Hepatic stellate cell (primary cell): Measurements from ENCODE around the gene MT1H.
"Not testable (repeated sequence)": the region's sequence is repeated elsewhere in the genome, so short reads cannot be mapped to it uniquely, and the experiment has no call there.

ENCODE experiments used
- DNase-seq: peaks from one replicate; pipeline ENCODE4 v3.0.0; 2011; ENCODE audit warnings: low spot score

The MT1H gene

DNA sequence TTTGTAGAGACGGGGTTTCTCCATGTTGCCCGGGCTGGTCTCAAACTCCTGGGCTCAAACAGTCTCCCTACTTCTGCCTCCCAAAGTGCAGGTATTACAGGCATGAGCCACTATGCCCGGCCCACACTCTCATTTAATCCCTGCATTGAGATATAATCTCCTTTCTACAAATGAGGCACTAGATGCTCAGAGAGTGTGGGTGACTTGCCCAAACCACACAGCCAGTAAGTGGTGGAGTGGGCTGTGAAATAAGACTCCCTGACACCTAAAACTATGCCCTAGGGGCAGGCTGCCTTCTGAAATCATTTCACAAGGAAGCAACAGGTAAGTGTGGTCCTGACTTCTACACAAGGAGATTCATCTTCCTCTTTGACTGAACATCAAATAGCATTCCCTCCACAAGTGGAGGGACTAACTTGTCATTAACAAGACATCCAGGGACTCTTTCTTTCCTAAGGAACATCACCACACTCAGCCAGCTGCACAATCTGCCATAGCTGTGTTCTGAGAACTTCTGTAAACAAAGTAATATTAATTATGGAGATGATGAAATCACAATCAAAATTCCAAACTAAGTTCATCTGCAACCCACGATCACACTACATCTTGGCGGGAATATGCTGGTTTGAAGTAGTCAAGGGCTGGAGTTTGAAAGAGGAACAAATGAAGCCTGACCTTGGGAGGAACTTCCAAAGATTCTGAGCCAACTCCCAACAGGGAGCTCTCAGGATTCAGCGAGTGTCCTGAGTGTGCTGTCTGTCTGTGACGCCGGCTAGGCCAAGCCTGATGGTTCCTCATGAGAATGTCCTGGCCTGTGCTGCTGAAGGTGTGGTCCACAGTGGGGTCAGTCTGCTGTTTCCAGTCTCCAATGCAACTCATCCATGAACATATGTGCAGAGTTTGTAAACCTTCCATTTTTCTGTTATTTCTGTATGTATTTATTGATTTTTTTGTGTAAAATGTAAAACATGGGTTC is 4.0 kb upstream of the MT1H start:
- DNase-seq: not testable (repeated sequence)

DNA sequence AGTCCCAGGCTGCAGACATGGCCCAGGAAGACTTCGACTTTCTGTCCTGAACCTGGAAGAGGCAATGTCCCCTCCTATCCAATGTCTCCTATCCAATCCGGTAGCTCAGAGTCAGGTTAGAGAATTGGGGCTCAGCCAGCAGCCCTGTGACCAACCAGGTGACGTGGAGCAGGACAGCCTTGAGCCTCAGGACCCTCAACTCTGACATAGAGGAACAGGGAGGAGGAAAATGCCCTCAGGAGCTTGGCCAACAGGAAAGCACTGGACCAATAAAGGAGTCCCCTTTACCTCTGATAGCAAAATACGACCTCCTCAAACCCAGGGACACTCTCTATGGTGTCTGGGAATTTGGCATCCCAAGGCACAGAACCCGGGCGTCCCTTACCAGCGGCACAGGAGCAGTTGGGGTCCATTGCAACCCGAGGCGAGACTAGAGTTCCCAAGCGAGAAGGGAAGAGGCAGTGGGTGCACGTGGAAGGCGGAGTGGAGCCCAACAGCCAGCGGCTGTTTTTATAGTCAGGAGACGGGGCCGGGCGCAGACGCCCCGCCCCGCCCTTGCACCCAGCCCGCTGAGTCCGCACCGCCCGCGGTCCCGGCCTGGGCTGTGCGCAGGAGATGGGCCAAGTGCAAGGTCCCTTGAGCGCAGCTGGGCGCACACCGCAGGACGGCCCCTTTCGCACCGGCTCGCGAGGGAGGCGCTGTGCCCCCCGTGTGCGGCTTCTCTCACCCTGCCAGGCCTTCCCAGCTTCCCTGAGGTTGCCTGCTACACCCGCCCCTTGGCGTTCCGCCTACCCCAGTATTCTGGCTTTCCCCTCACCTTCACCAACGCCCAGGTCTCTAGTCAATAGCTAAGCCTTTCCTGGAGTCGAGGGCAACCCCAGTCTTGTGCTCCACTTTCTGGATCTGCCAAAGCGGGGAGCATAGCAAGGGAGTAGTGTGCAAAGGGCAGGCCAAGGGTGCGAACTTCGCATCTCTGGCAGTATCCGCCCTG is 1.7 kb upstream of the MT1H start, which contains the start of gene MT1G:
TSS of gene MT1G (minus strand) at position 485 of the 991 bp plus-strand sequence. CDS start at position 413, 72 bp downstream.
- DNase-seq: peak; percentile 35

DNA sequence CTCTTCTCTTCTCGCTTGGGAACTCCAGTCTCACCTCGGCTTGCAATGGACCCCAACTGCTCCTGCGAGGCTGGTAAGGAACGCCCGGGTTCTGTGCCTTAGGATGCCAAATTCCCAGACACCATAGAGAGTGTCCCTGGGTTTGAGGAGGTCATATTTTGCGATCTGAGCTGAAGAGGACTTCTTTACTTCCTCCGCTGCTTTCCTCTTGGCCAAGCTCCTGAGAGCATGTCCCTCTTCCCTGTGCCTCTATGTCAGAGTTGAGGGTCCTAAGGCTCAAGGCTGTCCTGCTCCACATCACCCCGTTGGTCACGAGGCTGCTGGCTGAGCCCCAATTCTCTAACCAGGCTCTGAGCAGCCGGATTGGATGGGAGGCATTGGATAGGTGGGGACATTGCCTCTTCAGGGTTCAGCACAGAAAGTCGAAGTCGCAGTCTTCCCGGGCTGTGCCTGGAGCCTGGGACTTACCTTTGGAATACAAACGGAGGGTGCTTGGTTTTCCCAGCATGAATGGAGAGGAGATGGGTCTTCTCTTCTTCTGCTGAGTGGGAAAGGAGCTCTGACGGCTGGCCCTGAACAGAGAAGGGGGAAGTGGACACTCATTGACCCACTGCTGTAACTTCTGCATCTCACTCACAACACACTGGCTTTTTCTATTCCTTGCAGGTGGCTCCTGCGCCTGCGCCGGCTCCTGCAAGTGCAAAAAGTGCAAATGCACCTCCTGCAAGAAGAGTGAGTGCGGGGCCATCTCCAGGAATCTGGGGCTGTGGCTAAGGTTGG is 416 bp downstream of the MT1H start:
- no peak for DNase-seq

DNA sequence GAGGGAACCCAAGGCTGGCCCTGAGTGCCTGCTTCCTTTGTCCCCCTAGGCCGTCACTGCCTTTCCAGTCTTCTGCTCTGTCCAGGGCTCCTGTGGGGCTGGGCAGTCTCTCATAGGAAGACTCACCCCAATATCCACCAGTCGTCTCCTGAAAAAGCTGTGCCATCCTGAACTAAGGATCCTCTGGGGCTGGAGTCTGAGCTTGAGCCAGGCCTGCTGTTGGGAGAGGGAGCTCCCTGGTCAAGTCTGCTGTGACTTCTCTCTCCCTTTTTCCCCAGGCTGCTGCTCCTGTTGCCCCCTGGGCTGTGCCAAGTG is 963 bp downstream of the MT1H start:
- DNase-seq: no peak

DNA sequence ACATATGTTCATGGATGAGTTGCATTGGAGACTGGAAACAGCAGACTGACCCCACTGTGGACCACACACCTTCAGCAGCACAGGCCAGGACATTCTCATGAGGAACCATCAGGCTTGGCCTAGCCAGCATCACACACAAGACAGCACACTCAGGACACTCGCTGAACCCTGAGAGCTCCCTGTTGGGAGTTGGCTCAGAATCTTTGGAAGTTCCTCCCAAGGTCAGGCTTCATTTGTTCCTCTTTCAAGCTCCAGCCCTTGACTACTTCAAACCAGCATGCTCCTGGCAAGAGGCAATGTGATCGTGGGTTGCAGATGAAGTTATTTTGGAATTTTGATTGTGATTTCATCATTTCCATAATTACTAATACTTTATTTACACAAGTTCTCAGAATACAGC is 2.1 kb downstream of the MT1H start:
- not testable (repeated sequence) for DNase-seq

DNA sequence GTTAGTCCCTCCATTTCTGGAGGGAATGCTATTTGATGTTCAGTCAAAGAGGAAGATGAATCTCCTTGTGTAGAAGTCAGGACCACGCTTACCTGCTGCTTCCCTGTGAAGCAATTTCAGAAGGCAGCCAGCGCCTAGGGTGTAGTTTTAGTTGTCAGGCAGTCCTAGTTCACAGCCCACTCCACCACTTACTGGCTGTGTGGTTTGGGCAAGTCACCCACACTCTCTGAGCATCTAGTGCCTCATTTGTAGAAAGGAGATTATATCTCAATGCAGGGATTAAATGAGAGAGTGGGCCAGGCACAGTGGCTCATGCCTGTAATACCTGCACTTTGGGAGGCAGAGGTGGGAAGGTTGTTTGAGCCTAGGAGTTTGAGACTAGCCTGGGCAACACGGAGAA is 2.6 kb downstream of the MT1H start:
- DNase-seq: not testable (repeated sequence)

DNA sequence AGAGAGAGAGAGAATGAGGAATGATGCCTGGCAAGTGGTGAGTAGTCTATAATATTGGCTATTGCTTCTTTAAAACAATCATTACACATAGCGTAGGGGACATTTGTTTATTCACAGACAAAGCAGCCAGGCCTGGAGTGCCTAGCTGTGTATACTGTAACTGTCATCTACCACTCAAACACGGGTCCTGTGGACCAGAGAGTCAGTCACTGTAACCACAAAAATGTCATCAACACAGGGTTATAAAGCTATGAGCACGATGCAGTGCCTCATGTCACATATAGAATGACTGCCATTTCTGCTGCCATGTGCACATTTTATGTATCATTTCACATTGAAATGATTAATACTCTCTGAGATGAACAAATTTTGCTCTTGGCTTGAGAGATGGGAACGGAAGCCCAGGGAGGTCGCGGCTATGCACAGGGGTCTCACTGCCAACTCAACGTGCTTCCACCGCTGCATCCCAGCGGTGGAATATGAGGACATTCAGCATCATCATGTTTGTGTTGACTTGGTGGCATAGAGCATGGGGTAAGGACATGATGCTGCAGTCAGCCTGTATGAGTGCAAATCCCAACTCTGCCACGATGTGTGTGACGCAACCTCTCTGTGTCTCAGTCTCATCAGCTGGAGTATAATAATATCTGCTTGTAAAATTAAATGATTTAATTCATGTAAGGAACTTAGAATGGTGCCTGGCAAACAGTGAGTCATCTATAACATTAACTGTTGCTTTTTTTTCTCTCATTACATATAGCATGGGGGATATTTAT is 3.3 kb downstream of the MT1H start:
- DNase-seq: no peak

DNA sequence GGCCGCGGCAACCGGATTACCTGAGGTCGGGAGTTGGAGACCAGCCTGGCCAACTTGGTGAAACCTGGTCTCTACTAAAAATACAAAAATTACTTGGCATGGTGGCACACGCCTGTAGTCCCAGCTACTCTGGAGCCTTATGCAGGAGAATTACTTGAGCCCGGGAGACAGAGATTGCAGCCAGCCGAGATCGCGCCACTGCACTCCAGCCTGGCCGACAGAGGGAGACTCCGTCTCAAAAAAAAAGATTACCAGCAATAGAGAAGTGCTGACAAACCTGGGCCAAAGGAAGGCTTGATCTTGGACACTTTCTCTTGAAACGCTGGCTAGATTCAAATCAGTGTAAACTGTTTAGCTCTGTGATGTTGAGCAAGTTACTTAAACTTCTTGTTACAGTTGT is 4.3 kb downstream of the MT1H start:
- DNase-seq: no peak

DNA sequence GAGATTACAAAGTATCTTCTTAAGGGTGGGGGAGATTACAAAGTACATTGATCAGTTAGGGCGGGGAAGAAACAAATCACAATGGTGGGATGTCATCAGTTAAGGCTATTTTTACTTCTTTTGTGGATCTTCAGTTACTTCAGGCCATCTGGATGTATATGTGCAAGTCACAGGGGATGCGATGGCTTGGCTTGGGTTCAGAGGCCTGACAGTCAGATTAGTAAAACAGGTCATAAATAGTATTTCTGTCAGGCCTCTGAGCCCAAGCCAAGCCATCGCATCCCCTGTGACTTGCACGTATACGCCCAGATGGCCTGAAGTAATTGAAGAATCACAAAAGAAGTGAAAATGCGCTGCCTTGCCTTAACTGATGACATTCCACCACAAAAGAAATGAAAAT is 5.0 kb downstream of the MT1H start:
- DNase-seq: not testable (repeated sequence)

DNA sequence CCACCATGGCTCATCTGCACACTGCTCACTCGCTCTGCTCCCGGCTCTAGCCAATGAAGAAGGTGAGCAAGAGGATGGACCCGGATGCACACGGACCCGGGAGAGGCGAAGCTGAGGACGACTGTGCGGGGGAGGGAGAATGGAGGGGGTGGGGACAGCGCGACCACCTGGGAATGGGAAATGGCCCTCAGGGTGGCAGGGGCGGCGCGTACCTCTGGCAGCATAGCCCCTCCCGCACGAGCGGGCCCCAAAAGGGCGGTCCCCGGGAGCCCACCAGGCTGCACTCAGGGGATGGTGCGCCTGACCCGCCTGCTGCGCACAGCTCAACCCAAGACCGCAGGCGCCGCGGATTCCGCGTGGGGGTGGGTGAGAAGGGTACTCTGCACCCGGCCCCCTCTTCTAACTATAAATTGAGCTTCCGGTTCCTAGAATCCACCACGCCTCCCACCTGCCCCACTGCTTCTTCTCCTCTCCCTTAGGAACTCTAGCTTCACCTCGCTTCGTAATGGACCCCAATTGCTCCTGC is 6.1 kb downstream of the MT1H start:
- DNase-seq: no peak

DNA sequence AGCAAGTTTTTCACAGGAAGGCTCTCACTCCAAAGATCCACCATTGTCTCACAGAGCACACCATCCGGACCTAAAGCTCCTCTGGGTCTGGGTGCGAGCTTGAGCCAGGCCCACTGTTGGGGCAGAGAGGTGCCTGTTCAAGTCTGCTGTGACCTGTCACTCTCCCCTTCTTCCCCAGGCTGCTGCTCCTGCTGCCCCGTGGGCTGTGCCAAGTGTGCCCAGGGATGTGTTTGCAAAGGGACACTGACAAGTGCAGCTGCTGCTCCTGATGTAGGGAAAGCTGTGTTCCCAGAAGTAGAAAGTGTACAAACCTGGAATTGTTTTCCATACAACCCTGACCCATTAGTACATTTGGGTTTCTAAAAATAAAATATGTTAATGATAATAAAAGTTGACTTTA is 7.9 kb downstream of the MT1H start:
- no peak for DNase-seq

DNA sequence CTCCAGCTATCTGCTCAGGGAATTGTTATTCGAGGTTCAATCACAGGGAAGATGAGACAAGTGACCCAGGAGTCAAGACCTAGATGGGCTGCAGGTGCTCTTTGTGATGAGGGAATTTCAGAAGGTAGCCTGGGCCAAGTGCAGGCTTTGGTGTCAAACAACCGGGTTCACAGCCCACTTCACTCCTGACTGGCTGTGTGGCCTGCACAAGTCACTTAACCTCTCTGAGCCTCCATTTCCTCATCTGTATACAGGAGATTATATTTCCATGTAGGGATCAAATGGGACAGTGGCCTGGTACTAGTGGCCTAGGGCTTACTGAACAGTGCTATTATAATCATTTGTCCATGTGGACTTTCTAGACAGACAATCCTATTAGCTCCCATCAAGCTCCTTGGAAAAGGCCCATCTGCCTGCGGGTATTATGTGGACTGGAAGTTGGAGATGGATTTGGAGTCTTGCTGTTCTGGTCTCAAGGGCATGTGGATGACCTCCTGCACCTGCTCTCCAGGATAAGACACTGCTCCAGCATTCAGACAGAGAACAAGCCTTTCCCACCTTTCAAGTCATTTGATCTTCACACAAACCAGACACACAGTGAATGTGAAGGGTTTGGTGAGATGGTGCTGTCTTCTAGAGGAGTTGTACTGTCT is 9.6 kb downstream of the MT1H start:
- DNase-seq: no peak

DNA sequence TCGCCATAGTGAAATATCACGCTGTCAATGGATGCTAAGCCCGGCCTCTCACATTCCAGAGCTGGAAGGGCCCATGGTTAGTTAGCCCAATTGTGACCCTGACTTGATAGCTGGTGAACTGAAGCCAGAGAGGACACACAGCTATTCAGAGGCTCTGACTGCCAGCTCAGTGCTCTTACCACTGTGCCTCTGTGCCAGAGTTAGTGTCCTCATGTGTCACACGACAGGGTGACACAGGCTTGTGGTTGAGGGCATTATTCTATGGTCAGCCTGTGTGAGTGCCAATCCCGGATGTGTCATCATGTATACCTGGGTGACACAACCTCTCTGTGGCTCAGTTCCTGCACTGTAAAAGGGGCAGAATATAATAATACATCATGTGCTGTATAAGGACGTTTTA is 10.2 kb downstream of the MT1H start:
- no peak for DNase-seq

DNA sequence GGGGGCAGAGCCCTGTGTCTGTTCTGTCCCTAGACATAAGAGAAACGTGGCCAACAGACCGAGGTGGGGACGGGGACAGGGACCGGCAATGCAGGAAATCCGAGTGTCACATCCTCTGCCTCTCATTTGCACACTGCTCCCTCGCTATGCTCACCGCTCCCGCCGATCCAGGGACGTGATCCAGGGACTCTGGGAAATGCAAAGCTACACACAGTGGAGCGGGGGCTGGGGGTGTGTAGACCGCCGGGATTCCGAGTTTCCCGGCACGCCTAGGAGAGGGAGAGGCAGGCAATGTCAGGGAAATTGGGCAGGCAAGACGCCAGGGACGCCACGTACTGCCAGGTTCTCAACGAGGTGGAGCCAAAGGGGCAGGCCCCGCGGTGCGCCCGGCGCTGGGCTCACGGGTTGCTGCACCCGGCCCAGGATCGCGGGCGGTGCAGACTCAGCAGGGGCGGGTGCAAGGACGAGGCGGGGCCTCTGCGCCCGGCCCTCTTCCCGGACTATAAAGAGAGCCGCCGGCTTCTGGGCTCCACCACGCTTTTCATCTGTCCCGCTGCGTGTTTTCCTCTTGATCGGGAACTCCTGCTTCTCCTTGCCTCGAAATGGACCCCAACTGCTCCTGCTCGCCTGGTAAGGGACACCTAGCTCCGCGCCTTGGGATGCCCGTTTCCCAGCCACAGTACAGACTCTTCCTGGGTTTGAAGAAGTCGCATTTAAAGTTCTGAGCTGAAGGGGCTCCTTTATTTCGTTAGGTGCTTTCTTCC is 12.5 kb downstream of the MT1H start, which contains the start of gene MT1X:
TSS of gene MT1X (plus strand) at position 532 of the 764 bp plus-strand sequence. CDS start at position 603, 71 bp downstream.
- DNase-seq: peak; percentile 90

DNA sequence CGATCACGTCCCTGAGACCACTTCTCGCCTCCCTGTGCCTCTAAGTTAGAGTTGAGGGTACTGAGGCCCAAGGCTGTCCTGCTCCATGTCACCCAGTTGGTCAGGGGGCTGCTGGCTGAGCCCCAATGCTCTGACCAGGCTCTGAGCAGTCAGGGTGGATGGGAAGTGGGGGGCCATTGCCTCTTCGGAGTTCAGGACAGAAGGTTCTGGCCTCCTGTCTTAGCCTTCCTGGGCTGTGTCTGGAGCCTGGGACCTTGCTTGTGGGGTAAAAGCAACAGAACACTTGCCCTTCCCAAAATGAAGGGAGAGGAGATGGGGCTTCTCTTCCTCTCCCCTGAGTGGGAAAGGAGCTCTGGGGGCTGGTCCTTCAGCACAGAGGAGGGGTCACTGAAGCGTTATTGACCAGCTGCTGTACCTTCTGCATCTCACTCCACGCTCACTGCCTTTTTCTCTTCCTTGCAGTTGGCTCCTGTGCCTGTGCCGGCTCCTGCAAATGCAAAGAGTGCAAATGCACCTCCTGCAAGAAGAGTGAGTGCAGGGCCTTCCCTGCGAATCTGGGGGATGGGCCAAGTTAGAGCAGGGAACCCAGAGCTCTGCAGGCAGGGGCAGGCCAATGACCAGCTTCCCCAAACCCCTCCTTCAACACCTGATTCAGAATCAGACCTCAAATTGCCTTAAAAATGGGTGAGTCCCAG is 13.2 kb downstream of the MT1H start:
- no peak for DNase-seq

DNA sequence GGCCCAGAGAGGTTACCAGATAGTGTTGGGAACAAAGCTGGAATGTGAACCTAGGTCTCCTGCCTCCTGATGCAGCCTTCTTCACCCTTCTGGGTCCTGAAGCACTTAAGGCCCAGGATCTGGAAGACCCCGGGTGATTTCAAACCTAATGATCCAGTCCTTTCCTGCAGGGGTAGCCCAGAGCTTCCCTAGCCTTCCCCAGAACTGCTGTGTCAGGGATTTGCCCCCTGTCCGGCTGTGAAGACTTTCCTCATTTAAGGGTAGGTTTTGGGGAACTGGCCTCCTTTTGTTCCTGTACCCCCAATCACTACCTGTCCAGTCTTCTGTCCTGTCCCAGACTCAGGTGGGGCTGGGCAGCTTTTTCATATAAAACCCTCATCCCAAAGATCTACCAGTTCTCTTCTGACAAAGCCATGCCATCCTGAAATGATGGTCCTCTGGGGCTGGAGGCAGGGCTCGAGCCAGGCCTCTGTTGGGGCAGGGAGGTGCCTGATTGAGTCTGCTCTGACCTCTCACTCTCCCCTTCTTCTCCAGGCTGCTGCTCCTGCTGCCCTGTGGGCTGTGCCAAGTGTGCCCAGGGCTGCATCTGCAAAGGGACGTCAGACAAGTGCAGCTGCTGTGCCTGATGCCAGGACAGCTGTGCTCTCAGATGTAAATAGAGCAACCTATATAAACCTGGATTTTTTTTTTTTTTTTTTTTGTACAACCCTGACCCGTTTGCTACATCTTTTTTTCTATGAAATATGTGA is 14.0 kb downstream of the MT1H start:
- no peak for DNase-seq

DNA sequence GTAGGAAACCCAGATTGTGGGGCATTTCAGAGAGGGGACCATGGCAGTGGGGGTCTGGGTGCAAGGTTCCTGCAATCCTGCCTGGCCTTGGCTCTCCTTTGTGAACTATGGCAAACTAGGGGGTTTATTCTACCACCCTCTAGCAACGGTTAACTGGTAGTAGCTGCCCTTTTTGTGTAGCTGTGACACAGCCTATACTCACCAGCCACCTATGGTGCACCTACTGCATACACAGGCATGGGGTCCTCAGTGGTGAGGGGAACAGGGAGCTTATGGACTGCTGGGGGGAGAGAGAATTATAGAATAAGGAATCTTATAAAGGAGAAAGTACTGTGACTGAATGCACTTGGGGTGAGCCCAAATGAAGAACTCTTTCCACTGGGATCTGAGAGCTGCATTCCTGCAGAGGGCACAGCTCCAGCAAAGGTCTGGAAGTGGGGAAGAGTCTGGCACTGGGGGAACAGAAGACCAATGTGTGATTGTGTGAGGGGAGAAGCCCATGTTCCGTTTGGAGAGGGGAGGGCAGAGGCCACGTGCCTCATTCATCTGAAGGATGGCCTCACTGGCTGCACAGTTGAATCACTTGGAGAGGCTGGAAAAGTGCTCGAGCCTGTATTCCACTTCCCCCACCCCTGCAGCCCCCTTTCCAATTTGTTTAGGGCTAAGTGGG is 14.8 kb downstream of the MT1H start:
- DNase-seq: no peak
